GM19452 (cell line): ENCODE data around the gene QPCT.
"Not testable (repeated sequence)": the region's sequence is repeated elsewhere in the genome, so short reads cannot be mapped to it uniquely, and the experiment has no call there.

Experiments
- ATAC-seq: cut with Tn5 transposase; IDR thresholded peaks from one replicate; pipeline ENCODE4 v1.9.1; 2021; ENCODE audit not compliant: unreplicated experiment

QPCT gene

DNA sequence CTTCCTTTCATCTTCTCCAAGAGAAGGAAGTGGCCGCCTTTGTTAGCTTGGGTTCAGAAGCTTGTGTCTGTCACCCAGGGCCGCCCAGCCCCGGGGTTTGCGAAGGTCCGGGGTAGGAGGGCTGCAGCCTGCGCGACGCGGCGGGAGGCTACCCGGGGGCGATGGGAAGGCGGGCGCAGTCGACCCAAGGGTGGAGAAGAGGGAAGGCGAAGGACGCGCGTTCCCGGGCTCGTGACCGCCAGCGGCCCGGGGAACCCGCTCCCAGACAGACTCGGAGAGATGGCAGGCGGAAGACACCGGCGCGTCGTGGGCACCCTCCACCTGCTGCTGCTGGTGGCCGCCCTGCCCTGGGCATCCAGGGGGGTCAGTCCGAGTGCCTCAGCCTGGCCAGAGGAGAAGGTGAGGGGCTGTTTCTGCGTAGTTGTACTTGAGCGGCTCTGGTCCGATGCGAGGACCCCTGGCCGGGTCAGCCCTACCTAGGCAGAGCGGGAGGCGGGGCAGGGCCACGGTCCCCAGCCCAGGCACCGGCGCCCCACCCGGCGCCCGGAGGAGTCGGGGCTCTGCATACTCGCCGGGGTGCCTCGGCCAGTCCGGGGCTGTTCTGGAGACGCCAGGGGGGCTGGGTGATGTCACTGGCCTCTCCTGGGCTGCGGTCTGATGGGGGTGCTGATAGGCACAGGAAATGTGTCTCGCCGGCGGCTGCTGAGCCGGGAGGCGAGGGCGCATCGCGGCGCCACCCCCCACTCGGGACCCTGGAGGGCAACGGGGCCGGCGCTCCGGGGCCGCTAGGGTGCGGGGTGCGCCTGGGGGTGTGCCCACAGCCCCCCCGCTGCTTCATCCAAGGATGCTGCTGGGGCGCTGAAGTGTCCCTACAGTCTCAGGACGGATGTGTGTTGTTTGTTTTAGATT is at the start of gene QPCT:
Gene QPCT, plus strand, starts transcription at position 178 of the 909 bp plus-strand sequence. Its CDS starts 102 bp downstream, at position 280.
- peak; percentile 59 for ATAC-seq

GRCh38 chr2:37294858-37295257 is 49.6 kb upstream of the QPCT start:
- ATAC-seq, result not testable (repeated sequence)

DNA sequence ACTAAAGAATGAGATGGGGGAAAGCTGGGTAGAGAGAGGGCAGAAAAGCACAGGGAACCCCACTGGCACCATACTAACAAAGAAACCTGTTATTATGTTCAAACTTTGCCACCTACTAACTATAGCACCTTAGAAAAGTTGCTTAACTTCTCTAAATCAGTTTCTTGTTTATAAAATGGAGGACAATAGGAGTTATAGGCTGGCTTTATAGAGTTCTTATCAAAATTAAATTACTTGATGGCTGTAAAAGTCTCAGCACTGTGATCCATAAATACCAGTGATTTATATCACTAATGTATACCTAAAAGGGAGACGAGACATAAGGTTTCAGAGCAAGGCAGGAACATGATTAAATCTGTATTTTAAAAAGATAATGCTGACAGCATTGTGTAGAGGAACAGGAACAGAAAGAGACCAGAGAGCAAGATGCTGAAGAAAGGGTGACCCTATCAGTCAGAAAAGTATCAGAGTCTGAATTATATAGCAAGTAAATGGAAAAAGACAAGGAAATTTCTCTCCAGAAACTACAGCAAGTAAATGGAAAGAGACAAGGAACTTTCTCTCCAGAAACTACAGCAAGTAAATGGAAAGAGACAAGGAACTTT is 48.9 kb upstream of the QPCT start:
- ATAC-seq, result no peak

DNA sequence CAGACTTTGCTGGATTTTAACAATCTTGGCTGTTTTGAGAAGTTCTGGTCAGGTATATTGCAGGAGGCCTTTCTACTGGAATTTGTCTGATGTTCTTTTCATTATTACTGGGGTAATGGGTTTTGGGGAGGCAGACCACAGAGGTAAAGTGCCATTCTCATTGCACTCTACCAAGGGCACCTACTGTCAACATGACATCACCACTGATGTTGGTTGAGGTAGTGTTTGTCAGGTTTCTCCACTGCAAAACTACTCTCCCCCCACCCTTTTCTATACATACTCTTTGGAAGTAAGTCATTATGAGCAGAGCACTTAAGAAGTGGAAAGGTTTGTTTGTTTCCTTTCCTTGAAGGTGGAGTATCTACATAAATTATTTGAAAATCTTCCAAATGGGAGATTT is 46.8 kb upstream of the QPCT start:
- no peak for ATAC-seq

- ATAC-seq, result no peak
Measured at GRCh38 chr2:37300146-37300545, 44.3 kb upstream of the QPCT start.

DNA sequence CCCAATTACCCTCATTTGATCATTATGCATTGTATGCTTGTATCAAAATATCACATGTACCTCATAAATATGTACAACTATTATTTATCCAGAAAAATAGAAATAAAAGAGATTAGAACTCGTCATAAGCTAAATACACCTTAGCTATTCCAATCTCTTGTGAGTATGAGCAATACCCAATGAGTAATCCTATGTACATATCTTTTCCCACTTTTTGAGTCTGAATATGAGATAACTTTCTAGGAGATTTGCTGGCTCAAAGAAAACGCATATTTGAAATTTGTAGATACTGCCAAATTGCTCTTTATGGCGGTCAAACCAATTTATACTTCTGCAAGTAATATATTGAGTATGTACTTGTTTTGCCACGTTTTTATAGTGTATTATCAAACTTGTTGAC is 43.9 kb upstream of the QPCT start:
- ATAC-seq, result no peak

- ATAC-seq, result no peak
Measured at GRCh38 chr2:37301408-37301807, 43.0 kb upstream of the QPCT start.

- ATAC-seq, result no peak
Measured at GRCh38 chr2:37302701-37303252, 41.7 kb upstream of the QPCT start.

DNA sequence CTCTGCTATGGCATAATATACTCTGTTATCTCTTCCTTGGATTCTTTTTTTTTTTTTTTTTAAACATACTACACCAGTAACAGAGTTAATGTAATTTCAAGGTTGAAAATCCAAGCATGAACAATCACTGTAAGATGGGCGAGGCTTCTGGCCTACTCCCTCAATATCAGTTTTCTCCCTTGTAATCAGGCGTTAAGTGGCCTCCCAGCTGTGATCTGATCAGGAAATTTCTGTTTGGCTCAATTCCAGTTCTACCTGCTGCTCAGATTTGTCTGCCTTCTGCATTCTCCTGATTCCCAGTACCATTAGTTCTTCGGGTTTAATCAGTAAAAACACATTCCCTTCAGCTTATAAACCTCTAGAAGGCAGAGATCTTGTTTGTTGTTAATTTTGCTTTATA is 38.4 kb upstream of the QPCT start:
- no peak for ATAC-seq

DNA sequence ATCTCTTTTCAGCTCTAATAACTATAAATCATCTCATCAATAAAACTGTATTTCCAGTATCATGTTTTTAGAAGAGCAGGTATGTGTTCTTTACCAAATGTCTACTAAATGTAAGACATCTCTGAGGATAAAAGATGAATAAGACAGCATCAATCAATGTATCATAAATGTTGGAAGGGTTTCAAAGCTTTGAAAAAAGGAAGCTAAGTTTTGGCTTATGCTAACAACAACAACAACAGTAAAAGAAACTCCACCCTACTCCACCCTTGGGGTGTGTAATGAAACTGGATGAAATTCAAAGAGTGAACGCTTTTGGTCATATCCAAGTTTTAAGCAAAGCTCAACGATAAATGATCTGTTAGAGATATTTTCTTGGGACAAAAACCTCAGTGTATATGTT is 36.9 kb upstream of the QPCT start:
- no peak for ATAC-seq

GRCh38 chr2:37315364-37315763 is 29.1 kb upstream of the QPCT start:
- ATAC-seq, result no peak

DNA sequence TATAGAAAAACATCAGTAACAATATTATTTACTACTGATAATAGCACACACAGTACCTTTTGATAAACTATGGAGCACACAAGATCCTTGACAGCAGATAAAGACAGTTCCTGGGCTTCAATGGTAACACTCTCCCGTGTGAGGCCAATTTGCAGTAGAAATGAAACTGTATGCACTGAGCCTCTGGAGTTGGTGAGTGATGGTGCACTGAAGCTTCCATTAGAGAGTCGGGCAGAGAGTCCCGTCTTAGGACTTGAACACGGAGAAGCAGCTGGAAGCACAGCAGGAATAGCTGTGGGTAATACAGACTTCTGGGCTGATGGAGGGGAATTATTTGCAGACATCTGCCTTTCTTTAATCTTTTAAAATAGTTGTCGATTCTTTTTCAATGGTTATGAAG is 28.2 kb upstream of the QPCT start:
- no peak for ATAC-seq

DNA sequence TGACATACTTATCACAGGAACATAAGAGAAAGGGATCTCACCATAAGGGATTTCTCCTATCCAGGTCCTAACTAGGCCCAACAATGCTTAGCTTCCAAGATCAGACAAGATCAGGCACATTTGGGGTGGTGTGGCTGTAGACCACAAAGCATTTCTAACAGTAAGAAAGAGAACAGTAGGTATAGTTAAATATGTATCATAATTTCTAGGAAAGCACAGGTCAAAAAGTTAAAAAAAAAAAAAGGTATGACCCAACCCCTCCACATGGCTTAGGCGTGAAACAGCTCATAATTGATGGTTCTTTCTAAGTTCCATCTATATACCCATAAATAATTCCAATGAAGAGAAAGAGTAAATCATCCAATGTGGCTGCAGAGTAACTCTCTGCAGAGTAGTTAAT is 26.7 kb upstream of the QPCT start:
- ATAC-seq, result peak; percentile 8

GRCh38 chr2:37318401-37318800 is 26.0 kb upstream of the QPCT start:
- ATAC-seq, result peak; percentile 78

GRCh38 chr2:37319754-37320609 is 24.4 kb upstream of the QPCT start:
- no peak for ATAC-seq

DNA sequence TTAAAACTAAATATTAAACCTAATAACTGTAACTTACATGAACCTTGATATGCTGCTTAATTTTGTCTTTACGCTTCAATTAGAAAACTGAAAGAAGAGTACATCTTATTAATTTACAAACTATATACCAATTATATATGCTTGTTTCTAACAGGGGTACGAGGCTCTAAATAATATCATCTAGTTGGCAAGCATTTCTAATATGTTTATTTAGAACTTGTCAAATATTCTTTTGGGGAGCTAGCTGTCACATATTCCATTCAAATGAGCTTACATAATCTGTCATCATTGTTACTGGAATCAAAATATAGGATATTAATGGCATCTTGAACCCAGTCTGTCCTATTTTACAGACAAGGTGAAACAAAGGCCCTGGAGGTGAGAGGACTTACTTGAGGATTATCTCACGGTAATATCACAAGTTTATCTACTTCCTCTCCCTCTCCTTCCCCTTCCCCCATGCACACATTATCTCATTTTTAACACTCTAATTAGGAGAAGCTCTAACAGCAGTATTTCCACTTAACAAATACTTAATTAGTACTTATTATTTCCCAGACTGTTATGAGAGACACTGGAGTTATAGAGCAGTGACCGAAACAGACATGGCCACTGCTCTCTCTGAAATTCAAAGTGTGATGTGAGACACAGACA is 23.3 kb upstream of the QPCT start:
- ATAC-seq, result no peak

DNA sequence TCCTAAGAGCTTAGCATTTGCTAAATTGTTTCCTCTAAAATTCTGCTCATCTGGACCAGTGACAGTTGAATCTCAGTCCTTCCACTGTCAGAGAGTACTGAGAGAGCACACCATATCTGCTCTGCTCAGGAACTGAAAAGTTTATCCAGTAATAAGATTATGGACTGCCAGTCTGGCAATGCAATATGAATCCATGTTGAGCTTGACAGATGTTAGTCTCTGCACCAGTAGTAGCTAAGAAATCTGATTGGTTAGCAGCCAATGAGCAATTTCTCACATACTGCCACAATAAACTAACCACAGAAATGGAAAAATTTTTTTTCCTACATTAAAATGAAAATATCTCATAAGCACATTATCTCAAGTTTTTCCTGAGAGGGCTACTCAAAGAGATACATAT is 22.1 kb upstream of the QPCT start:
- no peak for ATAC-seq

- ATAC-seq, result no peak
Measured at GRCh38 chr2:37323176-37323780, 21.2 kb upstream of the QPCT start.

- peak; percentile 20 for ATAC-seq
Measured at GRCh38 chr2:37323781-37324535, 20.5 kb upstream of the QPCT start.

DNA sequence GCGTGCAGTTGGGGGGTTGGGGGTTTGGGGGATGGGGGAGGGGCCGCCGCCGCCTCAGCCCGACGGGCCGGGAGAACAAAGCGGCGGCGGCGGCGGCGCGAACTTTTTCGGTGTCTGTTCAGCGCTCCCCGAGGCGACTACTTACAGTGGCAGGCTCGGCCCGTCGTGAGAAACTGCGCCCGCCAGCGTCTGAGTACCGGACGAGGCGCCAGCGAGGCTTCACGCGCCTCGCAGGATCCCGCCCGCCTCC is 20.0 kb upstream of the QPCT start:
- ATAC-seq, result no peak
